GM18868 (cell line): ENCODE data around the gene NXPE3.
"Not testable (repeated sequence)": the region's sequence is repeated elsewhere in the genome, so short reads cannot be mapped to it uniquely, and the experiment has no call there.

ENCODE experiments used
- ATAC-seq: cut with Tn5 transposase; IDR thresholded peaks from one replicate; pipeline ENCODE4 v1.9.1; 2021; ENCODE audit warnings: mild to moderate bottlenecking, moderate library complexity; ENCODE audit not compliant: unreplicated experiment

NXPE3 gene

DNA sequence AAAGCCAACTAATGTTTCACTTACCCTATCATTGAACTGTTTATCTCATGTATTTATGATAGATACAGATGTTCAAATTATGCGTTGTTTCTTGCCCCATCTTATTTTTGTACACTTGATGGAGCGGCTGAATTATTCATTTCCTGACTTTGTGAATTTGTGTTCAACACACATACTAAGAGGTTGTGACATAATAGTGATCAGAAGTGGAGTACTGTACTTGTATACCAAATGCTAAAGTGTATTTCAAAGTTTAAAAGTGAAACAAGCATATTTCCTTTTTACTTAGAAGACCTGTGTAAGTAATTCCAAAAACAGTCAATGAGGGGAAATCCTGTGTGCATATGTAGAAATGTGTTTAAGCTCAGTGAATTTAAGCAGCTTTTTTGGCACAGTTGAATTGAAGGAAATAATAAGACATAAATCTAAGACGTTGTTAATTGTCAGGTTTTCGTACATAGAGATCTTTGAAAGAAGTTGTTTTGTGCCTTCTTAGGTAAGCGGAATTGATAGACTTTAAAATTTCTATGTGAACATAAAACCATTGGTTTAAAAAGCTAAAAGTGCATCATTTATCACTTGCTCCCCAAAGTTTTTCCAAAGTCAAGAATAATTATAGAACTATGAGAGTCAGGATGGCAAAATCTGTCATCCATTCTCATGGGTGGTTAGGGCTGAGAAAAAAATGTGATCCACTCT, 72.2 kb downstream of the NXPE3 start:
- ATAC-seq, result no peak

GRCh38 chr3:101851850-101852714, 73.1 kb downstream of the NXPE3 start:
- ATAC-seq, result no peak

- no peak for ATAC-seq
Measured at GRCh38 chr3:101852983-101853840, 74.2 kb downstream of the NXPE3 start.

- ATAC-seq, result no peak
Measured at GRCh38 chr3:101853982-101854381, 75.0 kb downstream of the NXPE3 start.

DNA sequence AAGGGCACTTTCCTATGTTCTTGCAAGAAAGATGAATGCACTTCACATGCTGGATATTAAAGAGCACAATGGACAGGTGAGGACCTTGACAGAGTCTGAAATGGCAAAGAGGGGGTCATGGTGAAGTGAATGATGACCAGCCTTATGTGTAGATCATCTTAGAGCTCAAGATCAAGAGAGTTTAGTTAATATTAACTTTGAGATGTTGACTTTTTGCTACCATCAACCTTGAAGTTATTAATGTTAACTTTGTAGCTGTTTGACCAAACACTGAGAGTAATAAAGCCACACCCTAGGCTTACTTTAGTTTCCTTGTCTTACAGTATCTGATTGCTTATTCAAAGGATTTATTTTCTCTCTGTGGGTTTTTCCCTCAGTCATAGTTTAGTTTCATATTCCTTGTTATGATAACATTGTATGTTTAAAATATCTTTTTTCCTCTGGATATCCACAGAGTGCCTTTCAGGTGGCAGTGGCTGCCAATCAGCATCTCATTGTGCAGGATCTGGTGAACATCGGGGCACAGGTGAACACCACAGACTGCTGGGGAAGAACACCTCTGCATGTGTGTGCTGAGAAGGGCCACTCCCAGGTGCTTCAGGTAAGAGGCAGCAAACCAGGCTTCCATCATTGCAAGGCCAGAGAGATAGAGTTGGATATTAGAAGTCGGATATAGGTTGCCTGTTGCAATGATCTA, 75.7 kb downstream of the NXPE3 start:
- no peak for ATAC-seq

DNA sequence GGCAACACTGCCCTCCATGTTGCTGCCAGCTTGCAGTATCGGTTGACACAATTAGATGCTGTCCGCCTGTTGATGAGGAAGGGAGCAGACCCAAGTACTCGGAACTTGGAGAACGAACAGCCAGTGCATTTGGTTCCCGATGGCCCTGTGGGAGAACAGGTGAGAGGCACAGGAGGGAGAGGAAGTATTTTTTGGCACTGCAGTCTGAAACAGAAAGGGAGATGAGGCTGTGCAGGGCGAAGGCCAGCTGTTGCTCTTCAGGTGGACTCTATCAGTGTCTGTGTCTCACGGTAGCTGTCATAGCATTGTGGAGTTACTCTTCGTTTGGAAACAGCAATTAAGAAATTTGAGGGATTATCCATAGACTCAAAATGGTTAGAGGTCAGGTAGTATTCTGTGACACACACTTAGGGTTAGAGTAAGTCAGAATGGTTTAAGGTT, 78.3 kb downstream of the NXPE3 start:
- ATAC-seq, result no peak

- no peak for ATAC-seq
Measured at GRCh38 chr3:101858464-101859030, 79.5 kb downstream of the NXPE3 start.

DNA sequence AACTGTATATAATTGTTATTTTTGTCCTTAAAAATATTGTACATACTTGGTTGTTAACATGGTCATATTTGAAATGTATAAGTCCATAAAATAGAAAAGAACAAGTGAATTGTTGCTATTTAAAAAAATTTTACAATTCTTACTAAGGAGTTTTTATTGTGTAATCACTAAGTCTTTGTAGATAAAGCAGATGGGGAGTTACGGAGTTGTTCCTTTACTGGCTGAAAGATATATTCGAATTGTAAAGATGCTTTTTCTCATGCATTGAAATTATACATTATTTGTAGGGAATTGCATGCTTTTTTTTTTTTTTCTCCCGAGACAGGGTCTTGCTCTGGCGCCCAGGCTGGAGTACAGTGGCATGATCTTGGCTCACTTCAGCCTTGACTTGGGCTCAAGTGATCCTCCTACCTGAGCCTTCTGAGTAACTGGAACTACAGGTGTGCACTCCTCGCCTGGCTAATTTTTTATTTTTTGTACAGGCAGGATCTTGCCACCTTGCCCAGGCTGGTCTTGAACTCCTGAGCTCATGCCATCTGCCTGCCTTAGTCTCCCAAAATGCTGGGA, 81.0 kb downstream of the NXPE3 start:
- no peak for ATAC-seq

GRCh38 chr3:101861212-101861788, 82.3 kb downstream of the NXPE3 start:
- no peak for ATAC-seq

GRCh38 chr3:101861789-101862415, 82.9 kb downstream of the NXPE3 start:
- no peak for ATAC-seq

DNA sequence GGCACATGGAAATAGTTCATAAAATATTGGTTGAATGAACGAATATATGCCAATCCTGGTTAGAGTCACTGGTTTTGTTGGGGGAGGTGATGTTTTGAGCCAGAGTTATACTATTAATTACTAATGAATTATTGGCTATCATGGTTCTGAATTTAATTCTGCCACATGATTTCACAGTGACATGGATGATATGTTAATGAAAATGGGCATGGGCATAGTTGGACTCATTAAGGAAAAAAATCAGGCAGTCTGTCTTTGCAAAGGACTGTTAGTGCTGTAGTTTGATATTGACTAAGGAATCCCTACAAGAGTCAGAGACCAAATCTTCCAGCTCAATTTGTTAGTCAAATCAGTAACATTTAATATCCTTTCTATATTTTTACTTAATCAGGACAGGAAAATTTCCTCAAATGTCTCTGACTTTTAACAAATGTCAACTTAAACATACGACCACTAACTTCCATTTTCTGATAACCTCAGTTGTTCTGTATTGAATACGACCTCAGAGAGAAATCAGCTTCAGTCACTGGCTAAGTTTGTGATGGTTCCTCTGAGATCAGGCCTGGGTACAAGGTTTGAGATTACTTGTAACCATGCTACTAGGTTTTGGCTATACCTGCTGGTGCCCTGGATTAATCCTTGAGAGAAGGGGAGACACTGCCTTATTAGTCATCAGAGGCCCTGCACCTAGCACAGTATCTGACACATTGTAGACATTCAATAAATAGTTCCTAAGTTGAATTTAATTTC, 83.6 kb downstream of the NXPE3 start:
- ATAC-seq, result no peak

- ATAC-seq, result not testable (repeated sequence)
Measured at GRCh38 chr3:101864926-101865325, 85.9 kb downstream of the NXPE3 start.

- no peak for ATAC-seq
Measured at GRCh38 chr3:101865751-101866509, 86.9 kb downstream of the NXPE3 start.

DNA sequence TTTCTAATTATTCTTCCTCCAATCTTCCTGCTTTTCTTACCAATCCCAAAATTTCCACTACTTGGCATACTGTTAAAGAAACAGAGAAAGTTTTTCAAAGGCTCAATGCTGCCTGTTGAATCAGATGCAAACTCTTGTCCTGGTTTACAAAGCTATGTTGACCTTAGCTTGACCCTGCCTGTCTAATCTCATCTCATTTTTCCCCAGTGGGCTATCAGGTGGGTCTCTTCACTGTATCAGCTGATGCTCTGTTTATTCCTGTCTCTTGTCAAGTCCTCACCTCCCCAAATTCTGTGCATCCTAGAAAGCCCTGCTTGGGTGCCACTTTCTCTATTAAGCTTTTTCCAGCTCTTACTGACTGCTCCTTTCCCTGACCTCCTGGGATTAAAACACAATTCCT, 88.5 kb downstream of the NXPE3 start:
- ATAC-seq, result no peak

GRCh38 chr3:101867996-101868395, 89.0 kb downstream of the NXPE3 start:
- no peak for ATAC-seq

DNA sequence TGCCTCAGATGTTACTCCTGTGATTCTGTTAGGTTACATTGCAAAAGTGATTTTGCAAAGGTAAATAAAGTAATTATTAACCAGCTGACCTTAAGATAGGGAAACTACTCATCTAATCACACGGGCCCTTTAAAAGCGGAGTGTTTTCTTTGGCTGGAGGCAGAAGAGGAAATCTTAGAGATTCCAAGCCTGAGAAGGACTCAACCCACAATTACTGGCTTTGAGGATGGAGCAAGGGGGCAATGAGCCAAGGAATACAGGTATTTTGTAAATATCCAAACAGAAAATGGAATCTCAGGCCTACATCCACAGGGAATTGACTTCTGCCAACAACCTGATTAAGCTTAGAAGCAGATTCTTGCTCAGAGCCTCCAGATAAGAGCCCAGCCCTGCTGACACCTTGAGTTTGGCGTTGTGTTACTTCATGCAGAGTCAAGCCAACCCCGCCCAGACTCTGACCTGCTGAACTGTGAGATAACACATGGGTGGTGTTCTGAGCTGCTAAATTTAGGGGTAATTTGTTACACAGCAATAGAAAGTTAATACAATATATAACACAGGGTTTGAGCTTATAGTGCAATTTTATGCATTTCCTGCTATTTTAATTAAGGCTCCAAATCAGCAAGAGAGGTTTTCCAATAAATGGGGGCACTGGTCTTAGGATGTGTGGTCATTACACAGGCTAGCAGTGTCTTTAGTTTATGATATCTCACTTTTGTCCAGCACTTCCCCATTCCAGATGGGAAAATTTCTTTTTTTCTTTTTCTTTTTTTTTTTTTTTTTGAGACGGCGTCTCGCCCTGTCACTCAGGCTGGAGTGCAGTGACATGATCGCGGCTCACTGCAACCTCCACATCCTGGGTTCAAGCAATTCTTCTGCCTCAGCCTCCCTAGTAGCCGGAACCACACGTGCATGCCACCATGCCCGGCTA, 89.8 kb downstream of the NXPE3 start:
- ATAC-seq, result peak; percentile 42

- no peak for ATAC-seq
Measured at GRCh38 chr3:101870138-101870537, 91.1 kb downstream of the NXPE3 start.
